HG03025 (cell line): Measurements from ENCODE around the gene SMIM21.

ENCODE experiments used
- ATAC-seq: cut with Tn5 transposase; IDR thresholded peaks from one replicate; pipeline ENCODE4 v1.9.1; 2021; ENCODE audit warnings: mild to moderate bottlenecking, moderate library complexity; ENCODE audit not compliant: unreplicated experiment, low FRiP score

SMIM21 gene

DNA sequence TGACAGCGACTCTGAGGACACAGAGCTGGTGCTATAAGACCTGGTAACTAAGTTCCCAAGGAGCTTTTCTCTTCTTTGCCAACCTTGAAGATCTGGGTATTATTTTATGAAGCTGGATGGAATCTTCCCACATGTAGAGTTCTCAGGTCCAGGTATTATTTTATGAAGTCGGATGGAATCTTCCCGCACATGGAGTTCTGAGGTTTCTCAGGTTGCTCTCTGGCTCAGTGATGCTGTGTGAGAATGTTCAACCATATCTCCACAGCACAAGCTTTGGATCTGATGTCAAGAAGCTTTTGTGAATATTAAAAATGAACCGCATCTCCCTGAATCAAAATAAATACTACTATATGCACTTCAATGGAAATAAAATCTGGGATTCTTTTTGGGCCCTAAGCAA, at the start of gene SMIM21:
Gene SMIM21 (minus strand): TSS at position 101 of the 400 bp plus-strand sequence. CDS start 140 bp downstream, outside the sequence.
- ATAC-seq = no peak

DNA sequence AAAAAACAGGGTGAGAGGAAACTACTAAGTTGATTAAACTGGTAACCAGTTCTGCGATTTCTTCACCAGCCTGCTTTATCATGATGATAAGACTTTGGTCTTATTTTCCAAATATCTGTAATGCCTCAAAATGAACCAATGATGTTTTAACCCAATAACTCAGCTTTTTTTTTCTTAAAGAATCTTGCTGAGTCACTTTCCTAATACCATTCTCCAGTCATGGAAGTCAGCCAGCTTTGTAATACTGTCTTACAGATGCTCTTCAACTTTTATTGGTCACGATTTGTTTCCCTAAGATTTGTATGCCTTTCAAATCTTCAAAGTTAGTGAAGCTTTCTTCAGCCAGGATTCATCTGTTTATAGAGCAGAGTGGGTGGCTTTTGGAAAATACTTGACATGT, 47.7 kb upstream of the SMIM21 start:
- no peak for ATAC-seq

DNA sequence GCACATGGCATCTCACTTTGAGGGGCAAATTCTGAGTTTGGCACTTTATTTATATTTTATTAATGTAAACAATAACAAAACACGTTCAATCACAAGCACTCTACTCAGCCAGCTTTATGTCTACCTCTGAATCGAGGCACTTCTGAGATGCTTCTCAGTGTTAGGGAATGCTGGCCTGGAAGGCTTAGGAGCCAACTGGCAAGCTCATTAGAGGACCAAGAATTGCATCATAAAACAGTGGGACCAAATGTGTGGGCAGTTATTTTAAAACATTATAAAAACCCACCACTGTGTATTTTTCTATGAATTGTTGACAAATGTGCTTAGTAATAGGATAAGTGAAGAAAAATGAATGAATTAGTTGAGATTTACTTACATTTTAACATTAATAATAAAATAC, 46.8 kb upstream of the SMIM21 start:
- no peak for ATAC-seq

DNA sequence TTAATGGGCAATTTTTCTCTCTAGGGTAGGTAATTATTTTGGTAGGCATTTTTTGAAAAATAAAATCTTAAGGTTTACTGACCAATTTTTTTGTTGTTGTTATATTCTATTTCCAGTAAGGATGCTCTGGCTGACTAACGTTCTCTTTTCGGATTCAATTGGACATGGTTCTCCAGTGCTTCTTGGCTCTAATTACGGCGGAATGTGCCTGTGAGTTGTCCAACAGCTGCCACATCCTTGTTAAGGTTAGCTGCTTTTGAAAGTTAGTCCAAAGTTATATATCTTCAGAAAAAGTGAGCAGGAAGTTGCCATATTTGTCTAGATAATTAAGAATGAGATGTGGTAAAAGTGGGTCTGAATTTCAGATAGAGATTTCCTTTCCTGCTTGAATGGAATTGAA, 45.8 kb upstream of the SMIM21 start:
- no peak for ATAC-seq

DNA sequence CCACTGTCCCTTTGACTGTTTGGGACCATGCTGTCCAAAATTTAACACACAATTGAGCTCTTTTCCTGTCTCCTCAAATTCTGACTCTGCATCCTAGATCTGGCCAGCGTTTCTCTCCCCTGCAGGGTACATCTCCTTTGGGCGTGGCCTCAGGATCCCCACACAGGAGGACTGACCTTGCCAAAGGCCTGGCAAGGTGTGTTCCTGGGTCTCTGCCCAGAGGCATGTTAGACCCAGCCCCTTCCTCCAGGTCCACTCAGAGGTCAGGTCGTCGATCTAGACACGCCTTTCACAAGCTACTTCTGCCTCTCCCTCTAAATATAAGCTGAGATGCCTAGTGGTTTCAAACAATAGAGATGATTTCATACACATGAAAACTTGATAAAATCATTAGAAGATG, 45.4 kb upstream of the SMIM21 start:
- ATAC-seq = no peak

DNA sequence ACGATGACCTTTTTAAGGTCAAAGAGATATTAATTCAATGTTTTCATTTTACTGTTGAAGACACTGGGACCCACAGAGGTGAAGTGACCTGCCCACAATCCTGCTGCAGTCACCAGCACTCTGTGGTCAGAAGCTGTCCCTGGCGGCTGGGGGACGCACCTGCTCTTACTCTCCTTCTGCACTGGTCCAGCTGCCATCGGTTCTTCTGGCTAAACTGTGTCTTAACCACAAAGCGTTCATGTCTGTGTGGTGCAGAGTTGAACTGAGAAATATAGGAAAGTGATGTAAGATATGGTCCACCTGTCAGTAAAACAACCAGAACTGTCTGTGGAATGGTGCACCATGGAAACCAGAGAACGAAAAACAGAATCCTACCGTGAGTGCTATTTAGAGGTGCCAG, 44.9 kb upstream of the SMIM21 start:
- no peak for ATAC-seq

DNA sequence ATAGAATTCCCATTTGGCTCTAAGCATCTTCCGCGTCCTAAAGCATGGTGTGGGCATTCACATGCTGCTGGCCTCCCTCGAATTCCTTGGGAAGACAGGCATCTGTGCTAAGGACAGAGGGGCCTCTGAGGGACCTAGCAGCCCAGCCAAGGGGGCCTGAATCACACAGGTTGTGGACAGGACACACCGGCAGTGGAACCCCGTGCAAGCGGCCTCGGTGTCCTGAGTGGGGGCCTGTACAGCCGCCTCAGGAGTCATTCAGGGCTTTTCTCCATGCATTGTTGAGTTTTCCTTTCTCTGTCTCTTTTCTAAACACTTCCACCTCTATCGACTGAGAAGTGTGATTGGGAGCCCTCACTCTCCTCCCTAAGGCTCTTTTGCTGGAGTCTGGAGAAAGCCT, 44.3 kb upstream of the SMIM21 start:
- no peak for ATAC-seq

DNA sequence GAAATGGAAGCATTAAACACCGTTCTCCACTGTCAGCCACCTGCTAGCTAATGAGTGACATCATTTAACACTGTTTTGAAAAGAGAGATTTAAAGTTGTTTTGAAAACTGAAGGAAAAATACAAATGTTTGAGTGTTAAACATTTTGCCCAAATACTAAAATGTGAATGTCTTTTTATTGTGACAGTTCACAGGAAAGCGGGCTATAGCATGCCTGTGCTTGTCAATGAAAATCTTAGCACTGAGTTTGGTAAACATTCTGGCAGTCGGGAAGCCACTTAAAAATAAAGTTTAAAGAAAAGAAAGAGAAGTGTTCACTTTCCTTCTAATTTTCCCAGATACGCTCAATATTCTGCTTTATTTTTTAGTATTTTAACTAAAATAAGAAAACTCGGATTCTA, 40.3 kb upstream of the SMIM21 start:
- ATAC-seq = no peak

DNA sequence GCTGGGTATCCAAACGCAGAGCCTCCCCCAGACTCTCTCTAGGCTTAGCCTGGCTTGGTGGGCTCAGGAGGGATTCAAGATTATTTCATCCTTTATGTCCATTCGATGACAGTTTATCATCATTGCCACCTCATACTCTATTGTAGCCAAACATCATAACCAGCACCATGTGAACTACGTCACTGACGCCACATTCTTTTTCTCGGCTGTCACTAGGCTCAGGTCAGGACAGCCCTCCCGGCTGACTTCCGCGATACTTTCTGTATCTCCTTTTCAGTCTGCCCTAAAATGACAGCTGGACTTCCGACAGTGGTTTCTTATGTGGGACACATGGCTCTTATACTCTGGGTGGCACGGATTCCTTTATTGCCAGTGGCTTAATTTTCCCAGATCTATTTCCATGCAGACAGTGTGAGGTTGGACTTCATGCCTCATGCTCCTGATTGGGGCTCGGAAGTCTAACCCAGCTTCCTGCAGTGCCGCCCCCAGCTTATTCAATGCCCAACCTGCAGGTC, 39.8 kb upstream of the SMIM21 start:
- no peak for ATAC-seq

DNA sequence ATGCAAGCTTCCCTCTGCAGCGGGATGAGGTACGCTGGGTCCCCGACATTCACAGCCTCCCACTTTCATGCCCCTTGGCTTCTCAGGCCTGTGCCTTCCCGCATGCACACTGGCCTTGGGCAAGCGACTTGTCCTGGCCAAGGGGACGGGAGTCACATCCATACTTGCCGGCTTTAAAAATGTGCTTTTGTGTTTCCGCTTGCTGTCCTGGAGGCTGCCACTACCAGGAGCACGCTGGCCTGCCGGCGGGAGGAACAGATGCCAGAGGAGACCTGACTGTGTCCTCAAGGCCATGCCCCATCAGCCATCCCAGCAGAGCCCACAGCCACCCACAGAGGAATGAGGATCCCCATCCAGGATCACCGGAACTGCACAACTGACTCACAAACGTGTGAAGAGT, 36.9 kb upstream of the SMIM21 start:
- ATAC-seq = no peak

DNA sequence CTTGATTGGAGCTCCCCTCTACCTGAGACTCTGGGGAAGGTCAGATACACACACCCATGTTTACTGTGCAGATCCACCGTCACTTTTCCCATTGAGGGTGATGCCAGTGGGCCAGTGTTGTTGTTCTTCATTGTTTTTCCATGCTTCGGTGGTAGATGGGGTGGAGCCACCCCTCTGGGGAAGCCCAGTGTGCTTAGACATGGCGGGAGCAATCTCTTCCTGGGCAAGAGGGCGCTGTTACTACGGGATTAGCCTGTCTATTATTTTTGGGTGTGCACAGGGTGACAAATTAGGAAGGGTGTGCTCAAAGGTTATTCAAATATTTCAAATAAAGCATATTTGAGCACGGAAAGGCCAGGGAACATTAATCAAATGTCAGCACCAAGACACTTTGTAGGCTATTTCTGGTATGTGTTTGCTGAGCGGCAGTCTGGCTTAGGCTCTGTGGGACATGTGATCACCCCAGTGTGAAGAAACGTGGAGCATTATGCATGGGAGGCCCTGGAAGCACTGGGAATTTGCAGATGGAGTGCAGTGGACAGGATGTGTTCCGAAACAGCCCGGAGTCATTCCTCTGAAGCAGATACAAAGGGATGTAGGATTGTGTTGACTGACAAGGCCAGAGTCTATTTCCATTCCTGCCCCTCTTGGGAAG, 34.8 kb upstream of the SMIM21 start:
- ATAC-seq = no peak

DNA sequence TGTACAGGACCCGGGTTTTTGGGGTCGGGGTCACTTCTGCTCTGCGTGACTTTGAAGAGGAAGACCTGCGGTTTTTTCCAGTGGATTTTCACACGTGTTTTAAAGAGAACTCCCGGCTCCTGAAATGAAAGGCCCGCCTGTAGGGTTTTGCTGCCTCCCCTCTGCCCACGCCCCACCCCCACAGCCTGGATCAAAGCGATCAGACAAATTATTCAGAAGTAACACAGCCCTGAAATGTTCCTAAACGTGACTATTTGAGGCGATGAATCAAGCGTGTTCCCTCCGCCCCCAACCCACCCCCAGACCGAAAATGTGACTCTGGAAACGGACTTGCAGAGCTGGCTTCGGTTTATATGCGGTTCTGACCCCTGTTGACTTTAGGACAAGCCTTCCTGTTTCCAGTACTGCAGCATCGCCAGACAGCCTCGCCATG, 28.7 kb upstream of the SMIM21 start:
- ATAC-seq = no peak

DNA sequence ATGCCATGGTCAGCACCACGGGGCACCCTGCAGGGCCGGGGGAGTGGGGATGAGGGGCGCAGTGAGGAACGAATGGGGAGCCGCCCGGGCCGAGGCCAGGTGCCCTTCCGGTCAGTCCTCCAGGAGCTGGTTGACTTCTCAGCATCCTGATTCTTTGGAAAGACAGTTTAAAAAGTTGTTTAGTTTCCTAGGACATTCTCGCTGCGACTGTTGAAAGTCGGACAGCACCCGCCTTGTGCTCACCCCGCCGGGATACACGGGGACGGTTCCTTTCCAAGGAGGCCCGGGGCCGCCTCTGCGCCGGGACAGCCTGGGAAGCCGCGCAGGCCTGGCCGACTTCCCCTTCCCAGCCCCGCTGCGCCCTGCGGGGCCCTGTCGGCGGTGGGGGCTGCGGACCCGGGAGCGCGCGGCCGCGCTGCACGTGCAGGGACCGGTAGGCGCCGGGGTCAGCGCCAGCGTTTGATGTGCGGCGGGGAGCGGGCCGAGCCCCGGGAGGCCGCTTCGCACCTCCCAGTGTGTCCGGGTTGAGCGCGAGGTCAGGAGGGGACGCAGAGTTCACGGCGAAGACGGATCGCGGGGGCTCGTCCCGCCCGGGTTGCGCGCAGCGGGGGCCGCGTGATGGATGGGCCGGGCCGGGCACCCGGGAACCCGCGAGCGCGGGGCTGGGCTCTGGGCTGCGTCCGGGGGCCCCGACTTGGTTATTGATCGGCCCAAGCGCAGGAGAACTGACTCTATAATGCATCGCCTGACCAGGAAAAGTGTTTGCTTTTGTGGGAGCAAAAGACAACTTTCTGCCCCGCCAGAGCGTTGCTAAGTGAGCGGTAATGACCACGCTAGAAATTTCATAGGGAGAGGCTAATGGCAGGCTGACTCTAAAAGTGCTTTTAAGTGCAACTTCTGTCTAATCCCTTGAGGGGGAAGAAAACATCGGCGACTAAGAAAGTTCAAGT, 28.0 kb upstream of the SMIM21 start:
- ATAC-seq = no peak

DNA sequence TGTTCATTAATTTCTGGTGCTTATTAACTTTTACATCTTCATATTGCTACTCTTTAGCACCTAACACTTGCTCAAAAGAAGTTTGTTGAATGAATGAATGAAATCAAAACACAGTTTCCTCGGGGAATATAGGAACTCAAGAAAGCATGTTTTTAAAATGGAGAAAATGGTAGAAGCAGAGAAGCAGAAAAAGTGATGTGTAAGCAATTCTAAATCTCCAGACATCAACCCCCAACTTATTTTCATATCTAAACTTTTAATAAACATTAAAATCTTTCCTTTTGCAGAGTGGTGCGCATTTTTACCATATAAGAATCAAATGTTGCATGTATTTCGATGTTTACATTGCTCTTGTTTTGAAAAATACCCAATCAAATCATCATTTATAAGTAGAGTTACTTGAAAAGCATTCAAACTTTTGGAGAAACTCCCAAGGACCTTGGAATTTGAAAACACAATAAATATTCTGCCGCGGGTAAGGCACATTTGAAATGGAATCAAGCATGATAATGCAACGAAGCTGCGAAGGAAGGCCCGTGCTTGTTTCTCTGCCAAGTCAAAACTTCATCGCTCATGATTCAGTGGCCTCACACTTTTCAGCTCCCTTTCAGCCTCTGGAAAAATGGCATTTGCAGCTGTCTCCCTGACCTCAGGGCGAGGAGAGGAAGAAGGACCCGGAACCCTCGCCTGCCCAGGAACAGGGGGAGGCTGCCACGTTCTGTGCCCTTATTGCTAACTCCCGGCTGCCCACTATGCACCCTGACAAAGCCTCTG, 26.7 kb upstream of the SMIM21 start:
- no peak for ATAC-seq

DNA sequence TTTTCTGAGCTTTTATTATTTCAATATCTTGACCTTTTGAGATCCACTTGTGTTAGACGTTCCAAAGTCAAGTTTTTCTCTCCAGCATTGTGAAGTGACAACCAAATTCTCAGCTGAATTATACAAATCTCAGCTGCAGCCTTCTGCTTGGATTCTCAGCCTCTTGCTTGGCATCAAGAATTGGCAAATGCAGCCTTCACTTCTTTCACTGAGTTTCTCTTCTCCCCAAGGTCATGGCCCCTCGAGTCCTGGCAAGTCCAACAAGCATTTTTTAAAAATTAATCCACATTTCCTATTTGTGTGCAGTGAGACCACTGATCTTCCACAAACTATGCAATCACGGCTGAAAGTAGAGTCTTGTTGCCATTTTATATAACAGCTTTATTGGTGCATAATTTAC, 23.4 kb upstream of the SMIM21 start:
- no peak for ATAC-seq

DNA sequence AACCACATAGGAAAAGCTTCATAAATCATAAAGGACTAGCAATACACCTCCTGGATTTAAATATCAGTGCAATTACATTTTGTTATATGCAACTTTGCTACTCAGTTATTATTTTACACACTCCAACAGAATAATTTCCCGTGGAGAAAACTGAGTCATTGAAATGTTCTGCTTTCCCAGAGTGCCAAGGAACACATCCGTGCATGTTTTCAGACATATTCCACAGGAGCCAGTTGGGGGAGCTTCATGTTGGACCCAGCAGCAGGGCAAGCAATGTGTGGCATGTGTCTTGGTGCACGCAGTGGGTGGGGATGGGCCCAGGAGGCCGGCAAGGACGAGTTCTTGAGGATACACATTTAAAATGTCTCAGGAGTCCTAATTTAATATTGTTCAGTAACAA, 14.4 kb upstream of the SMIM21 start:
- no peak for ATAC-seq

DNA sequence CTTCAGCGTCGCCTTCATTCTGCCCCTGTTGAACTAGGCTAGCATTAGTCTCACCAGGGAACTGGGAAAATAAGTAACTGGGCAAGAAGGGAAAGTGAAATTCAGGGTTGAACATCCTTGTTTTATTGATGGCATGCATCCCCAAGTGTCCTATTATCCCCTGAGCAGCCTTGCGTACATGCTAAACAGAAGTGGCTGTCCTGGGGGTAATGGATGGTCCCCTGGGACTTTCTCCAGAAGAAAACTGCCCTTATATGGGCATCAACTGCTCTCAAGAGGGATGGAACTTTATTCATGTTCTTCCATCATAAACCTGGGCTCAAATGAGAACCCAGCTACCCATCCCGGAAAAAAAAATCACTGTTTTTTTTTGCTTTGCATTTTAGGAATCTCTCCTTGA, 11.8 kb upstream of the SMIM21 start:
- ATAC-seq = no peak

DNA sequence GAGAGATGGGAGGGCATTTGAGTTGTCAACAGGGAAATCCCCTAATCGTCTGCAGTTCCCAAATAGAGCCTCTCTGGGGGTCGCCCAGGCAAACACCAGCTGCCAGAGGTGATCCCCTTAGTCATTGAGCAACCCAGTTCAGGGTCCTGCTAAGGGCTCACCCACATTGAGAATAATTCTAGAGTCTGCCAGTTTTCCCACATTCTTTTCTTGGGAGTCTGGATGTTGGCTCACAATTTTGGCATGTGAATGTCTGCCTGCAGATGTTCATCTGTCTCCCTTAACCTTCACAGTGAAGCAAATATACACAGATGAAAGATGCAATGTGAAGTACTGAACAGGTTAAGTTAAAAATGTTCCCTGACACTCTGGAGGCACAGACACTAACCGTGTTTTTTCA, 11.4 kb upstream of the SMIM21 start:
- ATAC-seq = no peak

DNA sequence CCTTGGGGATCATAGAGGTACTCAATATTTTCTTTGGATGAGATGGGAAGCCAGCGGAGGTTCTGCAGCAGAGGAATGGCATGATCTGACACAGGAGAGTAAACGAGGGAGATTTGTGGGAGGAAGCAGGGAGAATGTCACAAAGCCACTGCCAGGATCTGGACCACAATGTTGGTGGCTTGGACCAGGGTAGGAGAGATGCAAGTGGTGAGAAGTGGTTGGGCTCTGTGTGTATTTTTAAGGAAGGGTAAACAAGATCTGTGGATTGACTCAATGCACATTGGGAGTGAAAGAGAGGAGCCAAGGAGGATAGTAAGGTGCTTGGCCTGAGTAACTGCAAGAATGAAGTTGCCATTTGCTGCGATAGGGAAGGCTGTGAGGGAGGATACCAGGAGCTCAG, 10.5 kb upstream of the SMIM21 start:
- ATAC-seq = no peak

DNA sequence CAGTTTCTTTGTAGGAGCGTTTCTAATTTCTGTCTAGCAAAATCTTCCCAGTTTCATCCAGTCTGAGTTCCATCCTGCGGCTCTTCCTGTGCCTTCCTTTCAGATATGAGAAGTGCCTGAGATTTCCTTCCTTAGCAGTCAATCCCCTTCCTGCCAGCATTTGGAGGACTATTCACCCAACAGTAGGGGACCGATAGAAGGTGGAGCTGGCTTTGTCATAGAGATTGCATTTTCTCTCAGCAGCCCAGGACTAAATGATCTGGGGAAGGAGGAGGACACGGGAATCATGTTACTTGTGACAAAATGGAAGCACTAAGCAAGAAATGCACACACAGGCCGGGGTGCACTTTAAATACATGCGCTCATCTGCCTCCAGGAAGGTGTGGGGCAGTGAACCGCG, 5.6 kb upstream of the SMIM21 start:
- ATAC-seq = no peak

DNA sequence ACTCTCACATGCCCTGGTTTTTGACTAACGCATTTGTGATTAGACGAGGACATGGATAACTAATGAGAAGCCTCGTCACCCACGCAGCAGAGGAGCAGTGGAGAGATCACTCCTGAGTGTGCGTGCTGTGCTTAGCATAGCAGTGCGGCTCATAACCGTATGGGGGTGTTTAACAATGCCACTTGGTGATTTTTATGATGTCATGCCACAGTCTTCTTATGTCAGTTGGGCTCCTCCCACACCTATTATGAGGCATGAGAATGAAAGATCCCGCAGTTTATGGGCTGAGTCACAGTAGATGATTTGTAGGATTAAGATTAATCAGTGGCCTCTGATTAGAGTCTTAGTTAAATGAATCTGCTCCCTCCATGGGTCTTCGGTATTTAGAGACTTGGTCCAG, 2.5 kb upstream of the SMIM21 start:
- ATAC-seq = no peak
